K562 (cell line): ENCODE results near the gene RAB1B. TPM values are rescaled to one million over a fixed set of nuclear protein-coding genes. Genes with fewer than 3 reads are reported as not detected.

Source experiments
- ATAC-seq: fragments of 200-7000 bp; cut with Tn5 transposase; 3 replicates; pipeline ENCODE4 v1.9.1; 2020; ENCODE audit warnings: moderate library complexity
- BruUV-seq: library from RNA; stranded (reverse); fragments of 400-500 nt; replicated peaks from 2 replicates; lab custom pipeline; 2021; lab: Mats Ljungman, UMichigan
- CTCF ChIA-PET: fragments of 300-600 bp; formaldehyde crosslinking; extraction: SDS; loops from one replicate; lab custom pipeline; 2021; ENCODE audit warnings: low intra/inter-chr PET ratio; lab: Yijun Ruan, JAX
- POLR2A ChIA-PET: fragments of 300-600, 350-650 bp; sonication (Branson Sonifier 250); formaldehyde crosslinking; extraction: SDS; loops from one replicate; lab custom pipeline; 2021; ENCODE audit warnings: antibody characterized with exemption, inconsistent platforms; lab: Yijun Ruan, JAX
- DNase-seq, 4 experiments: peaks; one replicate each; pipeline versions ENCODE4 v3.0.0 to v3.0.0-alpha.2; 2011 to 2018; ENCODE audit warnings: low spot score in 3 of 4, mixed read lengths in 3 of 4; ENCODE audit errors: extremely low read depth in 1 of 4
- FAIRE-seq: peaks from 2 replicates; lab custom pipeline; 2011; peaks lifted over from hg19 to GRCh38; lab: Jason Lieb, UNC
- H2AFZ ChIP-seq: 2 replicates; pipeline ENCODE4 v1.6.0; 2011; ENCODE audit warnings: low read depth, low read length, control low read depth, inconsistent platforms
- H3K27ac ChIP-seq: fragments of 200-600 bp; 3 replicates; pipeline ENCODE4 v1.8.0; 2011; ENCODE audit warnings: low read depth, mild to moderate bottlenecking, control low read depth, inconsistent platforms, low read length, moderate library complexity, mixed read lengths; ENCODE audit errors: extremely low read depth
- H3K27me3 ChIP-seq, 2 experiments: fragments of 300-600 bp in 1 of 2; 2 replicates in 1 of 2; 3 replicates in 1 of 2; pipeline versions ENCODE4 v1.6.0 to v1.8.0; 2011; ENCODE audit warnings: inconsistent platforms in 2 of 2, low read length in 2 of 2, mild to moderate bottlenecking in 1 of 2, mixed read lengths in 1 of 2, moderate library complexity in 1 of 2; ENCODE audit not compliant: control insufficient read depth in 2 of 2, insufficient read depth in 2 of 2
- H3K36me3 ChIP-seq: fragments of 300-600 bp; 3 replicates; pipeline ENCODE4 v1.8.0; 2011; ENCODE audit warnings: mild to moderate bottlenecking, low read length, inconsistent platforms; ENCODE audit not compliant: control insufficient read depth, insufficient read depth
- H3K4me1 ChIP-seq, 2 experiments: fragments of 200-600 bp in 1 of 2; replicated peaks in 1 of 2; 2 replicates in 1 of 2; 3 replicates in 1 of 2; pipeline versions ENCODE4 v1.5.1 to v1.8.0; 2011; ENCODE audit warnings: inconsistent platforms in 2 of 2, low read length in 2 of 2, mild to moderate bottlenecking in 1 of 2, mixed read lengths in 1 of 2, moderate library complexity in 1 of 2; ENCODE audit not compliant: control insufficient read depth in 2 of 2, insufficient read depth in 2 of 2
- H3K4me2 ChIP-seq: 2 replicates; pipeline ENCODE4 v1.6.1; 2011; ENCODE audit warnings: low read length, control low read depth, inconsistent platforms, mixed read lengths; ENCODE audit not compliant: insufficient read depth
- H3K4me3 ChIP-seq: fragments of 200-600 bp; sonication (generic), shearing (Covaris generic); 2 replicates; pipeline ENCODE4 v1.5.1; 2016; ENCODE audit warnings: control low read depth, inconsistent platforms
- H3K79me2 ChIP-seq: fragments of 200-600 bp; 3 replicates; pipeline ENCODE4 v1.8.0; 2011; ENCODE audit warnings: low read length, inconsistent platforms; ENCODE audit not compliant: control insufficient read depth, insufficient read depth
- H3K9ac ChIP-seq, 2 experiments: 2 replicates each; pipeline versions ENCODE4 v1.6.0 to v1.6.1; 2011; ENCODE audit warnings: low read depth in 2 of 2, low read length in 2 of 2, control low read depth in 1 of 2, inconsistent platforms in 1 of 2, mild to moderate bottlenecking in 1 of 2, mixed read lengths in 1 of 2; ENCODE audit not compliant: insufficient read depth in 1 of 2
- H3K9me1 ChIP-seq: one replicate; pipeline ENCODE4 v1.6.0; 2011; ENCODE audit warnings: inconsistent platforms, mild to moderate bottlenecking, low read length, moderate library complexity; ENCODE audit not compliant: control insufficient read depth, insufficient read depth
- H3K9me3 ChIP-seq: replicated peaks from 2 replicates; pipeline ENCODE4 v1.5.1; 2011; ENCODE audit warnings: low read depth, low read length, inconsistent platforms; ENCODE audit not compliant: control insufficient read depth, insufficient read depth
- H4K20me1 ChIP-seq: replicated peaks from 2 replicates; pipeline ENCODE4 v1.6.1; 2011; ENCODE audit warnings: low read length, inconsistent platforms, mixed read lengths; ENCODE audit not compliant: control insufficient read depth, insufficient read depth
- ARID2 ChIP-seq: fragments of 450-650 bp; IDR thresholded peaks from 2 replicates; pipeline ENCODE4 v1.6.1; 2017; ENCODE audit warnings: antibody characterized with exemption, mild to moderate bottlenecking
- CBFB ChIP-seq: sonication (generic); formaldehyde crosslinking; IDR thresholded peaks from 2 replicates; pipeline ENCODE4 v1.4.0; 2020; ENCODE audit warnings: mild to moderate bottlenecking, missing genetic modification reagents
- CBX5 ChIP-seq: IDR thresholded peaks from 2 replicates; pipeline ENCODE4 v1.6.1; 2014; ENCODE audit warnings: low read depth, borderline replicate concordance
- CEBPB ChIP-seq: fragments of 450-650 bp; IDR thresholded peaks from 2 replicates; pipeline ENCODE4 v1.6.1; 2016; ENCODE audit warnings: missing genetic modification characterization, missing compliant biosample characterization
- EGR1 ChIP-seq: fragments of 450-650 bp; conservative IDR thresholded peaks from 2 replicates; pipeline ENCODE4 v1.6.1; 2017; ENCODE audit warnings: mild to moderate bottlenecking
- HDAC1 ChIP-seq, 2 experiments: fragments of 450-650 bp; IDR thresholded peaks; 2 replicates each; pipeline ENCODE4 v1.6.1; 2016 to 2017; ENCODE audit warnings: inconsistent platforms in 1 of 2, mild to moderate bottlenecking in 1 of 2, moderate library complexity in 1 of 2
- HDAC8 ChIP-seq: fragments of 450-650 bp; IDR thresholded peaks from 2 replicates; pipeline ENCODE4 v1.6.1; 2016; ENCODE audit warnings: mild to moderate bottlenecking, missing genetic modification characterization, moderate library complexity, missing compliant biosample characterization
- MCM5 ChIP-seq: fragments of 450-650 bp; IDR thresholded peaks from 2 replicates; pipeline ENCODE4 v1.6.1; 2016; ENCODE audit warnings: low read depth
- MYNN ChIP-seq, 2 experiments: sonication (generic); formaldehyde crosslinking in 1 of 2; IDR thresholded peaks; 2 replicates each; pipeline versions ENCODE4 v1.5.0 to v1.6.1; 2016 to 2020; ENCODE audit warnings: antibody characterized with exemption in 1 of 2, missing genetic modification reagents in 1 of 2
- RBM14 ChIP-seq: fragments of 200-400 bp; formaldehyde crosslinking; IDR thresholded peaks from 2 replicates; pipeline ENCODE4 v1.6.1; 2018; ENCODE audit warnings: low read depth, mild to moderate bottlenecking, low read length, moderate library complexity, borderline replicate concordance; ENCODE audit not compliant: insufficient read depth
- RHOXF2B ChIP-seq: fragments of 250-450 bp; sonication (Bioruptor Pico); conservative IDR thresholded peaks from 2 replicates; pipeline ENCODE4 v1.5.1; 2021
- SPI1 ChIP-seq: IDR thresholded peaks from 2 replicates; pipeline ENCODE4 v1.6.1; 2011; ENCODE audit warnings: low read depth, low read length, control low read depth, borderline replicate concordance
- TEAD2 ChIP-seq: fragments of 450-650 bp; IDR thresholded peaks from 2 replicates; pipeline ENCODE4 v1.6.1; 2016; ENCODE audit warnings: missing genetic modification characterization, control low read depth, missing compliant biosample characterization
- ZC3H11A ChIP-seq: IDR thresholded peaks from 2 replicates; pipeline ENCODE4 v1.6.1; 2012; ENCODE audit warnings: low read depth, low read length, improper control_type of control experiment
- ZKSCAN1 ChIP-seq: fragments of 150-350 bp; IDR thresholded peaks from 2 replicates; pipeline ENCODE4 v1.6.1; 2016; ENCODE audit warnings: low read depth, low read length
- ZNF121 ChIP-seq: sonication (generic); formaldehyde crosslinking; conservative IDR thresholded peaks from 2 replicates; pipeline ENCODE4 v1.8.0; 2022; ENCODE audit warnings: missing genetic modification reagents
- ZNF143 ChIP-seq: sonication (generic); formaldehyde crosslinking; IDR thresholded peaks from 2 replicates; pipeline ENCODE4 v1.9.0; 2022; ENCODE audit warnings: mild to moderate bottlenecking, missing genetic modification reagents
- ZNF239 ChIP-seq: fragments of 250-450 bp; sonication (Bioruptor Pico); IDR thresholded peaks from 2 replicates; pipeline ENCODE4 v1.4.0; 2020; ENCODE audit warnings: mild to moderate bottlenecking
- ZNF408 ChIP-seq: fragments of 250-450 bp; sonication (Bioruptor Pico); IDR thresholded peaks from 2 replicates; pipeline ENCODE4 v1.4.0; 2020; ENCODE audit warnings: low read depth, mild to moderate bottlenecking, moderate library complexity
- WGBS: fragments of 100-300 bp; shearing (Covaris generic); methylation state at CpG from one replicate; pipeline ENCODE4 v1.1.6; 2016; ENCODE audit warnings: low coverage, mixed read lengths; ENCODE audit not compliant: insufficient coverage; ENCODE audit errors: missing lambda C conversion rate; 5-methylcytosine and 5-hydroxymethylcytosine counted together
- in situ Hi-C: fragments of 300-500 bp; cut with MboI; formaldehyde crosslinking; loops from 4 replicates; pipeline ENCODE4 v1.15.0; 2018; ENCODE audit warnings: inconsistent platforms, mixed read lengths
- intact Hi-C: fragments of 100-400 bp; cut with micrococcal nuclease; formaldehyde crosslinking; loops from 2 replicates; pipeline ENCODE4 v1.14.2; 2022
- polyA plus RNA-seq, 8 experiments: library from polyadenylated mRNA; depleted of rRNA in 4 of 8; stranded (reverse) in 5 of 8; unstranded in 3 of 8; fragments of >200 nt; fragmentation: Nextera tagmentation in 2 of 8; fragmentation: Illumina TruSeq in 1 of 8; extraction: Ambion mirVana in 2 of 8; extraction: Trizol in 1 of 8; gene quantifications; 2 replicates each; pipeline versions ENCODE4 v1.2.1 to v1.2.3, GENCODE V29; 2011 to 2014; ENCODE audit warnings: inconsistent platforms in 1 of 8, missing spikeins in 1 of 8
- total RNA-seq, 7 experiments: library from RNA; depleted of rRNA in 6 of 7; stranded (reverse); fragments of >200 nt in 6 of 7; fragmentation: Illumina TruSeq in 2 of 7; extraction: Trizol in 2 of 7; gene quantifications; 2 replicates each; pipeline versions ENCODE4 v1.2.1 to v1.2.3, GENCODE V29; 2011 to 2021; ENCODE audit warnings: low replicate concordance in 1 of 7
- TF ChIP-seq, protein P1 (sequence below): fragments of 450-650 bp; formaldehyde crosslinking; IDR thresholded peaks from 2 replicates; pipeline ENCODE4 v1.4.0; 2020; ENCODE audit warnings: mild to moderate bottlenecking, moderate library complexity

Gene RAB1B
- total and polyA plus RNA-seq, 9 of the 15 experiments (the other 6 are each of a cell fraction or from before 2014, with no cell fraction given) = 5.6 to 146 (median 98.6) TPM

DNA sequence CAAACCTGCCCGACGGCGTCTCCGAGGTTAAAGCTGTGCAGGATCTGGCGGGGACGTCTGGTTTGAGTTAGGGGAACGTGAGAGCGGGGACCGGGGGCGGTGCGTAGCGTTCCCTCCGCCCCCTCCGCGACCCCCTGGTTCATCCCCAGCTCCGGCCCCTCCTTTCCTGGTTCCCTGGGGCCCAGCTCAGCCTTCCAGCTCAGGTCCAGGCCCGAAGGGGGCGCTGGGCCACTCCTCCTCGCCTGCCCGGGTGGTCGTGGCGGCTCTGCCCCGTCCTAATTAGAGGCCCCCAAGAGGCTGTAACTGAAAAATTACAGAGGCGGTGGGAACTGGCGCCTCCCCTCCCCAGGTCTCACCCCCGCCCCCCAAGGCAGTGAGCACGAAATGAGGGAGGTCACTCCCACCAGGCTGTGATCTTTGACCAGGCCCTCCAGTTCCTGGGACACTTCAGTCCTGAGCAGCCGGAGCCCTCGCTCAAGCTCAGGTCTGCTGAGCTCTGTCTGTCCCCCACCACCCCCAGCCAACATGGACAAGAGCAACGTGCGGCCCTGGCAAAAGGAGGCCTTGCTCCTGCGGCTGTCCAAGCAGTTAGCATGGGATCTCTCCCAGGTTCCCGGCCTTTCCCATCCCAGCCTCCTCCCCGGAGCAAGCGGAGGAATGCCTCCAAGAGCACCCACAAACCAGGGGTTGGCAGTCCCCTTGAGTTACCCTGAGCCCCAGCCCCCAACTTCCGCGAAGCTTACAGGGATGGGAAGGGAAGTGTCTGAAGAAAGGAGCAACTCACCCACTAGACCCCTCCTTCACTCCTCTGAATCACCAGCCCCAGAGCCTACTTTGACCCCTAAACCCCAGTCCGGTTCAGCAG is 45.1 kb downstream of the RAB1B start:
- in situ Hi-C loops = no loop called here
- H3K79me2 ChIP-seq = no peaks in the 10 kb centered on the region
- peak overlapping the region; percentile 49 for H3K4me3 ChIP-seq
- ChIA-PET POLR2A (interaction anchor here (0.5 to 2.6 kb wide), 8 partner anchors 8 to 929 kb away, joined by 3 to 16 read pairs (median 4); partner anchors contain the start of genes PELI3 and YIF1A), CTCF (interaction anchor here (1.1 kb wide), 1 partner anchor 364 kb away, joined by 4 read pairs; the partner anchor contains the start of gene RBM4B)
- ATAC-seq (no peak), DNase-seq (peak in 2 of 4 experiments; percentile 45 to 49), FAIRE-seq (no peak)
- no peaks in the 10 kb centered on the region for H3K9me3 ChIP-seq
- H3K4me2 ChIP-seq = peak overlapping the region; percentile 73
- intact Hi-C loops = loop anchor here (2.0 kb wide), 1 partner anchor 75 kb away; no protein-coding TSS in a partner anchor
- H3K27me3 ChIP-seq = no peaks in the 10 kb centered on the region
- H3K9ac ChIP-seq = peak overlapping the region; percentile 37 to 87; a peak in 3 of 4 replicates
- no TSS peak for BruUV-seq
- H3K36me3 ChIP-seq = no peaks in the 10 kb centered on the region
- peak overlapping the region; percentile 60; the same call in 2 of the 3 replicates for H3K27ac ChIP-seq
- H3K9me1 ChIP-seq = no peaks in the 10 kb centered on the region
- WGBS = 66% methylated on average over 21 of the region's 38 CpGs
- H4K20me1 ChIP-seq = no peaks in the 10 kb centered on the region
- H2AFZ ChIP-seq = peak overlapping the region; percentile 90
- peaks cover 23 to 73% of the 10 kb centered on the region in 2 experiments for H3K4me1 ChIP-seq
- TF ChIP-seq EGR1 (peak; percentile 30; the same call in 1 of the 2 replicates), ARID2 (no peak), ZC3H11A (no peak), RBM14 (0 out of 2 replicates have a peak, but pooled peaks have one; percentile 22), RHOXF2B (CRISPR knock-in tag) (no peak), CBFB (CRISPR knock-in tag) (no peak), HDAC8 (tag) (no peak), ZNF143 (CRISPR knock-in tag) (peak; percentile 19; the same call in 1 of the 2 replicates), HDAC1 (IDR thresholded peaks at IDR 0.05) (no peak), ZKSCAN1 (no peak), MYNN (IDR thresholded peaks at IDR 0.05) (no peak), MYNN (CRISPR knock-in tag; IDR thresholded peaks at IDR 0.05) (no peak), MCM5 (no peak), CBX5 (no peak), SPI1 (no peak), ZNF408 (CRISPR knock-in tag) (no peak), ZNF121 (CRISPR knock-in tag) (no peak), CEBPB (no peak), TEAD2 (tag) (no peak), ZNF239 (CRISPR knock-in tag) (no peak)
- TF ChIP-seq, protein P1, sequence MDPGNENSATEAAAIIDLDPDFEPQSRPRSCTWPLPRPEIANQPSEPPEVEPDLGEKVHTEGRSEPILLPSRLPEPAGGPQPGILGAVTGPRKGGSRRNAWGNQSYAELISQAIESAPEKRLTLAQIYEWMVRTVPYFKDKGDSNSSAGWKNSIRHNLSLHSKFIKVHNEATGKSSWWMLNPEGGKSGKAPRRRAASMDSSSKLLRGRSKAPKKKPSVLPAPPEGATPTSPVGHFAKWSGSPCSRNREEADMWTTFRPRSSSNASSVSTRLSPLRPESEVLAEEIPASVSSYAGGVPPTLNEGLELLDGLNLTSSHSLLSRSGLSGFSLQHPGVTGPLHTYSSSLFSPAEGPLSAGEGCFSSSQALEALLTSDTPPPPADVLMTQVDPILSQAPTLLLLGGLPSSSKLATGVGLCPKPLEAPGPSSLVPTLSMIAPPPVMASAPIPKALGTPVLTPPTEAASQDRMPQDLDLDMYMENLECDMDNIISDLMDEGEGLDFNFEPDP (CRISPR knock-in tag) = no peak
